H1 (cell line): ENCODE measurements around the gene GLI1. TPM values are rescaled to one million over a fixed set of nuclear protein-coding genes. Genes with fewer than 3 reads are reported as not detected.

Source experiments
- CEBPB ChIP-seq: IDR thresholded peaks from 2 replicates; pipeline ENCODE4 v1.6.1; 2012; ENCODE audit warnings: low read depth, low read length
- SP4 ChIP-seq: IDR thresholded peaks from 2 replicates; pipeline ENCODE4 v1.6.1; 2012; ENCODE audit warnings: low read length, inconsistent platforms
- polyA plus RNA-seq, 7 experiments: library from polyadenylated mRNA; depleted of rRNA in 3 of 7; stranded (reverse) in 5 of 7; unstranded in 2 of 7; fragments of >200 nt in 5 of 7; fragments of 200-250 nt in 2 of 7; gene quantifications; 1 replicate in 5 of 7; 2 replicates in 1 of 7; 4 replicates in 1 of 7; pipeline versions ENCODE4 v1.2.1 to v1.2.3, GENCODE V29; 2011 to 2013; ENCODE audit warnings: missing spikeins in 2 of 7, mixed read lengths in 2 of 7
- total RNA-seq: library from RNA; stranded (reverse); fragmentation: NEBNext Ultra II Directional; extraction: Animal tissue kit (Norgen Biotek cat#: 25700); gene quantifications from 2 replicates; pipeline ENCODE4 v1.2.1, GENCODE V29; 2021

GLI1 gene
- total and polyA plus RNA-seq, 2 of the 8 experiments (the other 6 are each of a cell fraction or from before 2014, with no cell fraction given), result 23.5 to 25.3 TPM

- TF ChIP-seq SP4, result 0 out of 2 replicates have a peak, but pooled peaks have one; percentile 25
- no peak for TF ChIP-seq CEBPB
- TF ChIP-seq, all 59 proteins: peak for 2
These were observed 59.6 kb downstream of the GLI1 start (continued) for GRCh38 chr12:57518920-57519795.
